HG03558 (cell line): ENCODE results near the gene GSKIP.

Experiments used
- ATAC-seq: cut with Tn5 transposase; IDR thresholded peaks from one replicate; pipeline ENCODE4 v1.9.1; 2021; ENCODE audit warnings: moderate number of reproducible peaks; ENCODE audit not compliant: unreplicated experiment; ENCODE audit errors: extremely low read depth

GSKIP gene

DNA sequence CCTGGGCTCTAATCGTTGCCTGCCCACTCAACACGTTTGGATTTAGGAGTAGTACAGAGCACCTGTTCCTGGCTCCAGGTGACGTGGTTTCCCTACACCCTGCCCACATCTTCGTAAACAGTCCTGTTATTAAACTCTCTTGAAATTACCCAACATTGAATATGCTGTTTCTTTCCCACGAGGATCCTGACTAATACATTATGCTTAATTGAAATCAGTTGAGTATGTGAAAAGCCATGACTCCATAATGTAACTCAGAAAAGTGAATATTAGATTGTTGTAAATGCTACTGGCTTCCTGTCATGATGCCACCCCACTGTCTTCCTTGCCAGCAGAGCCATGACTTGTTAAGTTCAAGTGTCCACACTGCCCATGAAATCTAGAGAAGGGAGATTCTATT lies 50.2 kb downstream of the GSKIP start:
- ATAC-seq = no peak

DNA sequence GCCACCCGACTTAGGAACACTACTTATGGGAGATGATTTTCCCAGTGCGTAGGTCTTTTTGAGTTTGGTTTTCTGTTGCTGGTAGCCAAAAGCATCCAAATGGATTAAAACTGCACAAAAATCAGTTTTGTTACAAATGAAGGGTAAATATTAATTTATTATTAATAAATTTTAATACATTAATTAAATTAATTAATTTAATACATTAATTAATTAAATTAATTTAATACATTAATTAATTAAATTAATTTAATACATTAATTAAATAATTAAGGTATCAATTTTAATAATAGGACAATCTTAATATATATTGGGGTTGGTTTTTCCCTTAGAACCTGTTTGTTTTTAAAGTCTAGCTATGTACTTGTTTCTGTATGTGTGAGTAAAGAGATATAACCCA lies 52.2 kb downstream of the GSKIP start:
- ATAC-seq = no peak

DNA sequence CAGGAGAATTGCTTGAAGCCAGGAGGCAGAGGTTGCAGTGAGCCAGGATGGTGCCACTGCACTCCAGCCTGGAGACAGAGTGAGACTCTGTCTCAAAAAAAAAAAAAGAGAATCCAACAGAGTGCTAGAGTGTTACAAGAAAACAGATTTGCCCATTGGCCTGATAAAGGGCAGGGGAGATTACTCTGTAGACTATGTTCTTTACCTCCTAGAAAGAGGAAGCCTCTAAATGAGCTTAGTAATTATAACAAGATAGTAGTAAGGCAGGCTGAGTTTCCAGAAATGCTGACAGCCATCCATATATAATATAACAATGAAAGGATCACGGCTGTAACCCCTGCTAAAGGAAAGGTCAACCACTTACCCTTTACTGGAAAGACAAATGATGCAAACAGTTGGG lies 53.0 kb downstream of the GSKIP start:
- ATAC-seq = no peak

DNA sequence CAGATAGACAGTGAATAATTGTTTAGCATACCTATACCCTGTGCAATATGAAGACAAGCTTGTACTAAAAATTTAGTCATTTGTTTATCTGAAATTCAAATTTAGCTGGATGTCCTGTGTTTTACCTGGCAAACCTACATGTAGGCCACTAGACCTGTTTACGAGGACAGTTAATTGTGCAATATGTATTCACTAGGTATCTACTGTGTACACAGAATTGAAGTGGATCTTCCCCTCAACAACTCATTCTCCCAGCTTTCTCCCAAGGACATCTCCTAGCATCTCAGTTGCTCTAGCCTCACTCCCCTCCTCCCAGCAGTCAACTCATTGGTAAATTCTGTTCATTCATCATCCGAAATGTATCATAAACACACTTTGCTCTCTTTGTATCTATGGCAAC lies 53.9 kb downstream of the GSKIP start:
- no peak for ATAC-seq

DNA sequence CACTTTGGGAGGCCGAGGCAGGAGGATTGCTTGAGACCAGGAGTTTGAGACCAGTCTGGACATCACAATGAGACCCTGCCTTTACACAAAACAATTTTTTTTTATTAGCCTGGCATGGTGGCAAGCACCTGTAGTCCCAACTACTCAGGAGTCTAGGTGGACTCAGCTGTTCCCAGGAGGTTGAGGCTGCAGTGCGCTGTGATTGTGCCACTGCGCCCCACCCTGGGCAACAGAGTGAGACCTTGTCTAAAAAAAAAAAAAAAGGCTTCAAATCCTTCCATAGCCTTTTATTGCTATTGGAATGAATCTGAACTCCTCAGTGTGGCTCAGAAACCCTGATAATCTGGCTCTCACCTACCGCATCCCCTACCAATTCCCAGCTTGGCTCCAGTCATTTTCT lies 54.7 kb downstream of the GSKIP start:
- ATAC-seq = no peak

DNA sequence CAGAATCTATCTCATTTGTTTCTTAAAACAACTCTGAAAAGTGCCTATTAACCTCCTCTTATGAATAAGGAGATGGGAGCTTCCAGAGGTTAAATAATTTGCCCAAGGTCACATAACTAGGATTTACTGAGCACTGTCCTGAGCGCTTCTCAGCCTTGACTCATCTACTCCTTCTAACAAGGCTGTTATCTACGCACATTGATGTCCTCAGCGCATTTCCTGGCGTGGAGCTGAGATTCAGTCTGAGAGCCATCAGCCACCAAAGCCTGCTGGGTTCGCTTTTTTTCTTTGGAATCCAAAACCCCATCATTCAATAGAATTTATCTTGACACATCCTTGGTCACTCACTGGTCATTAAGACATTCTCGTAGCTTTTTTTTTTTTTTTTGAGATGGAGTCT lies 57.9 kb downstream of the GSKIP start:
- no peak for ATAC-seq

DNA sequence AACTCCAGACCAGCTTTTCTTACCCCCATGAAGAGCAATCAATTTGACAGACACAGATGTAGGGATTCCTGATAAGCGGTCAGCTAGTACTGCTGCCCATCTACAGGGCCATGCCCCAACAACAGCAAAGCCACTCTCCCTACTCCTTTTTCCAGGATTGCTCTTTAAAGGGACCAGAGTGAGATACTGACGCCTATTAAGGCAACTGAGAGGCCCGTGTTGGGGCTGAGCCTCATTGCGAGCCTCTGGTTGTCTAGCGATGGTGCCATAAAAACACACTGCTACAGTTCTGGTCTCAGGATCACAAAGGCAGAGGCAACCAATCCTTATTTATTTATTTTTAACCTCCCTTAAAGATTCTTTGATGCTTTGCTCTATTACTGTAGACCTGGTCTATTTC lies 59.7 kb downstream of the GSKIP start:
- no peak for ATAC-seq

DNA sequence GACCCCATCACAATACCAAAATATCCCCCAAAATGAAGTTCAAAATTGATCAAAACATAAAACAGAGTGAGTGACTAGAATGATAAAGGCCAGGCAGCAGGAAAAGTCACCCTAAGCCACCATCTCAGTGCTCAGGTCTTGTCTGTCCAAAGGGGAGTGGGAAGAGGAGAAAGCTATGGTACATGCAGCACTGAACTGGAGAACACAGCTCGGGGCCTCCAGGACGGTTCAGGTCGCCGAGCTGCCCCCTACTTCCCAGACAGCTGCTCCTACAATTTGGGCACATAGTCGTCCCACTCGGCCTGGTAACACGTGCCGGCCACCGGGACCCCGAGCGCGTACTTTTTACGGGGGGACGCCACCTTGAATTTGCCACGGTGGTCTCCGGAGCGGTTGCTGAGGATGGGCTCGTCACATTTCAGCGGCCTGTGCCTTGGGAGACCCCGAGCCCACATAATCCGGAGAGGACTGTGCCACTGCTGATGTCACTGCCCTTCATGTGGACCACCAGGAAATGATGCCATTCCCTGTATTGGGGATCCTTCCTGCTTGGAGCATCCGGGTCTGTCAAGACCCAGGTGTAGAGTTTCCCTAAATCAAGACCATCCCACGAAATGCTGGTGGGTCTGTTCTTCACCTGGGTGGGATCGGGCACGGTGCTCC lies 60.3 kb downstream of the GSKIP start:
- ATAC-seq = no peak

DNA sequence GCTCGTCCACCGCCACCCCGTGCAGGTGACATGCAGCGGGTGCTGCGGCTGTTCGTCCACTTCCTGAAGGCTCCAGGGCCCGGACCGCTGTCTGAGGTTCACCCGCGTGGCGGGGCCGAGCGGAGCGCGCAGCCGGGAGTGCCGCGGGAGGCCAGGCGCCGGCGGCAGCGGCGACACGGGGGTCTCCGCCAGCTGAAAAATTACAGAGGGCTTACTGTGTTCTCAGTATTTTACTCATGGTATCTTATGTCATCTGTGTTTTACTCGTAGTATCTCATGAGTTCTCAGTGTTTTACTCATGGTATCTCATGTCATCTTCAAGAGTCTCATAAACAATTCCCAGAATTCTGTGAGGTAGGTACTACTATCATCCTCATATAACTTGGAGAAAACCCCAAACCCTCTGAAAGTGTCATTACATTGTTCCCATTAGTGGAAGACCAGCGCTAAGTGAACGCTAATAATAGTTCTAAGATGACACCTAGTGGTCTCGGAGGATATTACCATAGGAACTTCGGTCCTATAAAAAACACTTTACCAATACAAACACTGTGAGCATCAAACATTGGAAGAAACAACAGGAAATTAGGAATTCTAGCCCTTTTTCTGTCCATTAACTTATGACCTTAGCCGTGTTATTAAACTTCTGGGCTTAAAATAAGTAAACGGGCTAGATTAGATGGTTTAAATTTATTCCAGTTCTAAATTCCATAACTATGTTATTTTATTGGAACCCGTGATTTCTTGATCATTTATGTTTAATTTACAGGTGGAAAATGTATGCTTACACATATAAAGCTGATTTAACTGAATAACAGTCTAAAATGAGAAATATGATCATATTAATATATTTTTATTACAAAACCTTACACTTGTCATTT lies 61.0 kb downstream of the GSKIP start:
- ATAC-seq = no peak

DNA sequence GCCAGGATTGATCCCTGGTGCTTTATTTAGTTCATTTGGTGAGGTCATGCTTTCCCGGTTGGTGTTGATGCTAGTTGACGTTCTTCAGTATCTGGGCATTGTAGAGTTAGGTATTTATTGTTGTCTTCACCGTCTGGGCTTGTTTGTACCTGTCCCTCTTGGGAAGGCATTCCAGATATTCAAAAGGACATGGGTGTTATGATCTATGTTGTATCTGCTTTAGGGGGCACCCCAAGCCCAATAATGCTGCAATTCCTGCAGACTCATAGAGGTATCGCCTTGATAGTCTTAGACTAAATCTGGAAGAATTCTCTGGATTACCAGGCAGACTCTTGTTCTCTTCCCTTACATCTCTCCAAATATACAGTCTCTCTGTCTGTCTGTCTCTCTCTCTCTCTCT lies 70.7 kb downstream of the GSKIP start:
- no peak for ATAC-seq
